Mammary epithelial cell (primary cell): ENCODE measurements around the gene LRRFIP1.

Experiments used
- EZH2 ChIP-seq: IDR thresholded peaks from 2 replicates; pipeline ENCODE4 v1.6.1; 2012; ENCODE audit warnings: low read length, inconsistent platforms, borderline replicate concordance
- TF ChIP-seq, protein P1 (sequence below), 2 donors: IDR thresholded peaks in 1 of 2; conservative IDR thresholded peaks in 1 of 2; 2 replicates each; pipeline ENCODE4 v1.5.1; 2011 to 2012; ENCODE audit warnings: inconsistent platforms in 2 of 2, low read length in 2 of 2, mild to moderate bottlenecking in 2 of 2, control low read depth in 1 of 2, low read depth in 1 of 2; ENCODE audit not compliant: insufficient read depth in 1 of 2; ENCODE audit errors: extremely low read depth in 1 of 2

DNA sequence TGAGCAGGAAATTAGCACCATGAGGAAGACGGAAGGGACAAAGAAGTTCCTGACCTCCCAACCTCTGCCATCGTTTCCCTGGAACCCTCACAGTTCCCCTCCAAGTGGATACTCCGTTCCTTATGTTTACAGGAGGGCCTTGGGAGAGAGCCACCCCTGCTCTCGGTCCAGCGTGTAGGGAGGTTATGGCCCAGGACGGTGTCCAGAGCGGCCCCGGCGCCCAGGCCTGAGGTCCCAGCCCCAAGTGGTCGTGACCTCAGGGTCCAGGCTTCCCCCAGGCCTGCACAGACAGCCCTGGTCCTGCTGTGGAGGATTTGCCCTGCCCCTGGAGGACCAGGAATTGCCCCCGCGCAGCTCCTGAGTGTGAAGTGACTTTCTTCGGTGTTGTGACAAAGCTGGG lies 109.4 kb downstream of the LRRFIP1 start:
- TF ChIP-seq, protein P1, sequence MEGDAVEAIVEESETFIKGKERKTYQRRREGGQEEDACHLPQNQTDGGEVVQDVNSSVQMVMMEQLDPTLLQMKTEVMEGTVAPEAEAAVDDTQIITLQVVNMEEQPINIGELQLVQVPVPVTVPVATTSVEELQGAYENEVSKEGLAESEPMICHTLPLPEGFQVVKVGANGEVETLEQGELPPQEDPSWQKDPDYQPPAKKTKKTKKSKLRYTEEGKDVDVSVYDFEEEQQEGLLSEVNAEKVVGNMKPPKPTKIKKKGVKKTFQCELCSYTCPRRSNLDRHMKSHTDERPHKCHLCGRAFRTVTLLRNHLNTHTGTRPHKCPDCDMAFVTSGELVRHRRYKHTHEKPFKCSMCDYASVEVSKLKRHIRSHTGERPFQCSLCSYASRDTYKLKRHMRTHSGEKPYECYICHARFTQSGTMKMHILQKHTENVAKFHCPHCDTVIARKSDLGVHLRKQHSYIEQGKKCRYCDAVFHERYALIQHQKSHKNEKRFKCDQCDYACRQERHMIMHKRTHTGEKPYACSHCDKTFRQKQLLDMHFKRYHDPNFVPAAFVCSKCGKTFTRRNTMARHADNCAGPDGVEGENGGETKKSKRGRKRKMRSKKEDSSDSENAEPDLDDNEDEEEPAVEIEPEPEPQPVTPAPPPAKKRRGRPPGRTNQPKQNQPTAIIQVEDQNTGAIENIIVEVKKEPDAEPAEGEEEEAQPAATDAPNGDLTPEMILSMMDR (conservative IDR thresholded peaks at IDR 0.05 in 1 of 2, IDR thresholded peaks at IDR 0.05 in 1 of 2; ENCODE audit: extremely low read depth in 1 of 2, insufficient read depth in 1 of 2, low read depth in 1 of 2, low read length in 2 of 2): no peak
- TF ChIP-seq EZH2: no peak
